ENCODE data around the gene PCDH19. TPM values are rescaled to one million over a fixed set of nuclear protein-coding genes. Genes with fewer than 3 reads are reported as not detected.

PCDH19 gene
- total and polyA plus RNA-seq, 2 experiments from 2014 or later: 0.87 to 1.4 TPM

GRCh38 chrX:100377826-100378225, 32.2 kb downstream of the PCDH19 start (continued):
- TF ChIP-seq ZNF462 (CRISPR knock-in tag; IDR thresholded peaks at IDR 0.05) (no peak), STAT1 (IDR thresholded peaks at IDR 0.05; ENCODE audit: unreplicated experiment) (no peak), ZNF114 (CRISPR knock-in tag; IDR thresholded peaks at IDR 0.05) (no peak)

GRCh38 chrX:100376576-100376975, 33.5 kb downstream of the PCDH19 start:
- Histone ChIP-seq H3F3A (replicated peaks; ENCODE audit: low read depth) (no peaks in the 10 kb centered on the region), H2AFZ (no peak overlapping the region), H3K4me1 (ENCODE audit: insufficient read depth) (peaks cover 6% of the 10 kb centered on the region; the same call in 1 of the 2 replicates), H3K79me2 (replicated peaks; ENCODE audit: insufficient read depth) (no peaks in the 10 kb centered on the region), H3K27me3 (ENCODE audit: insufficient read depth) (no peaks in the 10 kb centered on the region), H3K4me3 (no peak overlapping the region), H3K36me3 (ENCODE audit: insufficient read depth) (no peaks in the 10 kb centered on the region), H4K20me1 (replicated peaks; ENCODE audit: insufficient read depth) (no peaks in the 10 kb centered on the region), H3K9me2 (ENCODE audit: insufficient read depth) (no peaks in the 10 kb centered on the region), H3K4me2 (no peak overlapping the region), H3K27ac (ENCODE audit: low read depth) (no peak overlapping the region)
- Mint-ChIP-seq H3K27ac (no peak overlapping the region), H3K4me1 (peaks cover 8% of the 10 kb centered on the region; the same call in 2 of the 3 replicates), H3K4me3 (no peak overlapping the region), H3K36me3 (ENCODE audit: low read depth) (no peaks in the 10 kb centered on the region), H3K9me3 (no peaks in the 10 kb centered on the region), H3K27me3 (ENCODE audit: insufficient read depth, low read depth, poor library complexity) (no peaks in the 10 kb centered on the region)
- TF ChIP-seq CTCF (conservative IDR thresholded peaks at IDR 0.05; ENCODE audit: low read depth in 2 of 2) (no peak), ZNF462 (CRISPR knock-in tag; IDR thresholded peaks at IDR 0.05) (no peak), NANOG (IDR thresholded peaks at IDR 0.05; ENCODE audit: borderline replicate concordance) (no peak)
- ATAC-seq: no peak
- no peak for DNase-seq (ENCODE audit: low spot score)
